HG02973 (cell line): Measurements from ENCODE around the gene NCK1.
"Not testable (repeated sequence)": the region's sequence is repeated elsewhere in the genome, so short reads cannot be mapped to it uniquely, and the experiment has no call there.

ENCODE experiments used
- ATAC-seq: cut with Tn5 transposase; IDR thresholded peaks from one replicate; pipeline ENCODE4 v1.9.1; 2021; ENCODE audit warnings: moderate library complexity; ENCODE audit not compliant: unreplicated experiment

Gene NCK1

GRCh38 chr3:136860541-136860940 is 1.5 kb upstream of the NCK1 start:
- no peak for ATAC-seq

- peak; percentile 11 for ATAC-seq
These were observed 762 bp downstream of the NCK1 start for GRCh38 chr3:136862617-136863322.

- no peak for ATAC-seq
These were observed 7.3 kb downstream of the NCK1 start for GRCh38 chr3:136869282-136869681.

- ATAC-seq: not testable (repeated sequence)
These were observed 10.2 kb downstream of the NCK1 start for GRCh38 chr3:136872258-136872657.

GRCh38 chr3:136879510-136879909 is 17.5 kb downstream of the NCK1 start:
- ATAC-seq: not testable (repeated sequence)

- no peak for ATAC-seq
These were observed 20.6 kb downstream of the NCK1 start for GRCh38 chr3:136882571-136882970.

- no peak for ATAC-seq
These were observed 22.1 kb downstream of the NCK1 start for GRCh38 chr3:136883967-136884720.

GRCh38 chr3:136885357-136886213 is 23.6 kb downstream of the NCK1 start:
- ATAC-seq: no peak

- no peak for ATAC-seq
These were observed 27.9 kb downstream of the NCK1 start for GRCh38 chr3:136889947-136890346.

GRCh38 chr3:136891934-136892855 is 30.2 kb downstream of the NCK1 start:
- no peak for ATAC-seq

GRCh38 chr3:136893848-136894443 is 31.9 kb downstream of the NCK1 start:
- ATAC-seq: no peak

- ATAC-seq: not testable (repeated sequence)
These were observed 35.2 kb downstream of the NCK1 start for GRCh38 chr3:136897171-136897570.

GRCh38 chr3:136898549-136898948 is 36.5 kb downstream of the NCK1 start:
- ATAC-seq: no peak

- no peak for ATAC-seq
These were observed 36.9 kb downstream of the NCK1 start for GRCh38 chr3:136898954-136899353.

GRCh38 chr3:136899622-136900158 is 37.7 kb downstream of the NCK1 start:
- no peak for ATAC-seq

GRCh38 chr3:136900694-136901093 is 38.7 kb downstream of the NCK1 start:
- ATAC-seq: not testable (repeated sequence)

- ATAC-seq: no peak
These were observed 39.4 kb downstream of the NCK1 start for GRCh38 chr3:136901391-136901790.

- not testable (repeated sequence) for ATAC-seq
These were observed 40.5 kb downstream of the NCK1 start for GRCh38 chr3:136902530-136902929.

GRCh38 chr3:136903899-136904298 is 41.9 kb downstream of the NCK1 start:
- no peak for ATAC-seq

GRCh38 chr3:136904746-136905145 is 42.7 kb downstream of the NCK1 start:
- ATAC-seq: no peak
